ENCODE results near the gene LILRB3. TPM values are rescaled to one million over a fixed set of nuclear protein-coding genes. Genes with fewer than 3 reads are reported as not detected.
"Not testable (repeated sequence)": the region's sequence is repeated elsewhere in the genome, so short reads cannot be mapped to it uniquely, and the experiment has no call there.

The LILRB3 gene
- polyA plus RNA-seq, 1 experiment = not detected

DNA sequence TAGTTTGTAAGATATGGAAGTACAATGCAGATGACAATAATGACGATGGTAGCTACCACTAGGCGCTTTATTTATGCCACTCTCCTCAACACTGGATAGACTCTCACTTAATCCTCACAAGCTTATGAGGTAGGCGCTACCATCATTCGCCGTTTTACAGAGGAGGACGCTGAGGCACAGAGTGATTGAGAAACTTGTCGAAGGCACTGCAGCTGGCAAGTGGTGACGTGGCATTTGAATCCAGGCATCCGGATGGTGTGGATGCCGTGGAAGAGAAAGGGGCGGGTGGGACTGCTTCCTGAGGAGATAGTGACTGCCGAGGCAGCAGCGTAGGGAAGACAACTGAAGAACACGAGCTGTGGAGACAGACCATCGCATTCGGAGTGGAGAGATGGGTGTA lies 23.4 kb downstream of the LILRB3 start:
- Histone ChIP-seq H3K9me3 (ENCODE audit: control insufficient read depth, insufficient read depth, low read length) (no peaks in the 10 kb centered on the region), H3K4me3 (ENCODE audit: low read depth, low read length) (no peak overlapping the region), H3K27ac (ENCODE audit: low read depth, low read length) (no peak overlapping the region), H3K27me3 (ENCODE audit: control insufficient read depth, insufficient read depth, low read length) (no peaks in the 10 kb centered on the region)
- ChIA-PET POLR2A (interaction anchor here (1.0 to 4.1 kb wide), 2 partner anchors 8 to 42 kb away, joined by 3 to 50 read pairs; partner anchors contain the start of gene TSEN34), CTCF (no interaction called here)
- DNase-seq (ENCODE audit: low read depth, low spot score) = no peak
- TF ChIP-seq, protein P1, sequence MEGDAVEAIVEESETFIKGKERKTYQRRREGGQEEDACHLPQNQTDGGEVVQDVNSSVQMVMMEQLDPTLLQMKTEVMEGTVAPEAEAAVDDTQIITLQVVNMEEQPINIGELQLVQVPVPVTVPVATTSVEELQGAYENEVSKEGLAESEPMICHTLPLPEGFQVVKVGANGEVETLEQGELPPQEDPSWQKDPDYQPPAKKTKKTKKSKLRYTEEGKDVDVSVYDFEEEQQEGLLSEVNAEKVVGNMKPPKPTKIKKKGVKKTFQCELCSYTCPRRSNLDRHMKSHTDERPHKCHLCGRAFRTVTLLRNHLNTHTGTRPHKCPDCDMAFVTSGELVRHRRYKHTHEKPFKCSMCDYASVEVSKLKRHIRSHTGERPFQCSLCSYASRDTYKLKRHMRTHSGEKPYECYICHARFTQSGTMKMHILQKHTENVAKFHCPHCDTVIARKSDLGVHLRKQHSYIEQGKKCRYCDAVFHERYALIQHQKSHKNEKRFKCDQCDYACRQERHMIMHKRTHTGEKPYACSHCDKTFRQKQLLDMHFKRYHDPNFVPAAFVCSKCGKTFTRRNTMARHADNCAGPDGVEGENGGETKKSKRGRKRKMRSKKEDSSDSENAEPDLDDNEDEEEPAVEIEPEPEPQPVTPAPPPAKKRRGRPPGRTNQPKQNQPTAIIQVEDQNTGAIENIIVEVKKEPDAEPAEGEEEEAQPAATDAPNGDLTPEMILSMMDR (IDR thresholded peaks at IDR 0.05; ENCODE audit: low read depth, low read length) = no peak

GRCh38 chr19:54197121-54197520 lies 25.7 kb downstream of the LILRB3 start:
- H3K9me3 ChIP-seq (ENCODE audit: control insufficient read depth, insufficient read depth, low read length) = no peaks in the 10 kb centered on the region
- no peak overlapping the region for H3K27ac ChIP-seq (ENCODE audit: low read depth, low read length)
- DNase-seq (ENCODE audit: low read depth, low spot score) = no peak
- H3K27me3 ChIP-seq (ENCODE audit: control insufficient read depth, insufficient read depth, low read length) = no peaks in the 10 kb centered on the region
- TF ChIP-seq, protein P1 (IDR thresholded peaks at IDR 0.05; ENCODE audit: low read depth, low read length) = no peak
- no peak overlapping the region for H3K4me3 ChIP-seq (ENCODE audit: low read depth, low read length)
- CTCF ChIA-PET = no interaction called here
- POLR2A ChIA-PET = interaction anchor here (1.7 kb wide), 1 partner anchor 13 kb away, joined by 7 read pairs; no protein-coding TSS in a partner anchor

- Histone ChIP-seq H3K27me3 (ENCODE audit: control insufficient read depth, insufficient read depth, low read length) (no peaks in the 10 kb centered on the region), H3K27ac (ENCODE audit: low read depth, low read length) (no peak overlapping the region), H3K4me3 (ENCODE audit: low read depth, low read length) (no peak overlapping the region), H3K9me3 (ENCODE audit: control insufficient read depth, insufficient read depth, low read length) (no peaks in the 10 kb centered on the region)
- no peak for DNase-seq (ENCODE audit: low read depth, low spot score)
- ChIA-PET CTCF (no interaction called here), POLR2A (no interaction called here)
- TF ChIP-seq, protein P1 (IDR thresholded peaks at IDR 0.05; ENCODE audit: low read depth, low read length) = no peak
These were observed 26.3 kb downstream of the LILRB3 start for GRCh38 chr19:54196536-54196935.

GRCh38 chr19:54194463-54194862 lies 28.3 kb downstream of the LILRB3 start:
- POLR2A ChIA-PET; H3K27ac ChIP-seq (ENCODE audit: low read depth, low read length); H3K9me3 ChIP-seq (ENCODE audit: control insufficient read depth, insufficient read depth, low read length); H3K4me3 ChIP-seq (ENCODE audit: low read depth, low read length); H3K27me3 ChIP-seq (ENCODE audit: control insufficient read depth, insufficient read depth, low read length); CTCF ChIA-PET; DNase-seq (ENCODE audit: low read depth, low spot score): not testable (repeated sequence)

DNA sequence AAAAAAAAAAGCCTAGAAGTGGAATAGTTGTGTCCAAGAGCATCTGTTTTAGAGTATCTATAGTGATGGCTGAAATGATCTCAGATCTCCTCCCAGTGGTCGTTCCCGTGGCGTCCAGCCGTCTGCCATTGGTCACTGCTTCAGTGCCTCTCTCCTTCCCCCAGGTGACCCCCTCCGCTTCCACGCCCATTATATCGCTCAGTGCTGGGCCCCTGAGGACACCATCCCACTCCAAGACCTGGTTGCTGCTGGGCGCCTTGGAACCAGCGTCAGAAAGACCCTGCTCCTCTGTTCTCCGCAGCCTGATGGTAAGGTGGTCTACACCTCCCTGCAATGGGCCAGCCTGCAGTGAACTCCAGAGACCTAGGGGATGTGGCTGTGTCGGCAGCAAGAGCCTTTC lies 29.8 kb downstream of the LILRB3 start:
- DNase-seq (ENCODE audit: low read depth, low spot score) = no peak
- no peak overlapping the region for H3K4me3 ChIP-seq (ENCODE audit: low read depth, low read length)
- H3K9me3 ChIP-seq (ENCODE audit: control insufficient read depth, insufficient read depth, low read length) = no peaks in the 10 kb centered on the region
- TF ChIP-seq, protein P1 (IDR thresholded peaks at IDR 0.05; ENCODE audit: low read depth, low read length) = no peak
- ChIA-PET POLR2A (interaction anchor here (0.7 kb wide), 1 partner anchor 17 kb away, joined by 5 read pairs; no protein-coding TSS in a partner anchor), CTCF (interaction anchor here (0.7 kb wide), 1 partner anchor 1062 kb away, joined by 3 read pairs; no protein-coding TSS in a partner anchor)
- no peaks in the 10 kb centered on the region for H3K27me3 ChIP-seq (ENCODE audit: control insufficient read depth, insufficient read depth, low read length)
- no peak overlapping the region for H3K27ac ChIP-seq (ENCODE audit: low read depth, low read length)

All from AG04450 (cell line).